ENCODE measurements around the gene RNF8.

- TF ChIP-seq POLR2A (IDR thresholded peaks at IDR 0.05), result peak in 1 of 2 donors; percentile 67
- TF ChIP-seq, protein P1, sequence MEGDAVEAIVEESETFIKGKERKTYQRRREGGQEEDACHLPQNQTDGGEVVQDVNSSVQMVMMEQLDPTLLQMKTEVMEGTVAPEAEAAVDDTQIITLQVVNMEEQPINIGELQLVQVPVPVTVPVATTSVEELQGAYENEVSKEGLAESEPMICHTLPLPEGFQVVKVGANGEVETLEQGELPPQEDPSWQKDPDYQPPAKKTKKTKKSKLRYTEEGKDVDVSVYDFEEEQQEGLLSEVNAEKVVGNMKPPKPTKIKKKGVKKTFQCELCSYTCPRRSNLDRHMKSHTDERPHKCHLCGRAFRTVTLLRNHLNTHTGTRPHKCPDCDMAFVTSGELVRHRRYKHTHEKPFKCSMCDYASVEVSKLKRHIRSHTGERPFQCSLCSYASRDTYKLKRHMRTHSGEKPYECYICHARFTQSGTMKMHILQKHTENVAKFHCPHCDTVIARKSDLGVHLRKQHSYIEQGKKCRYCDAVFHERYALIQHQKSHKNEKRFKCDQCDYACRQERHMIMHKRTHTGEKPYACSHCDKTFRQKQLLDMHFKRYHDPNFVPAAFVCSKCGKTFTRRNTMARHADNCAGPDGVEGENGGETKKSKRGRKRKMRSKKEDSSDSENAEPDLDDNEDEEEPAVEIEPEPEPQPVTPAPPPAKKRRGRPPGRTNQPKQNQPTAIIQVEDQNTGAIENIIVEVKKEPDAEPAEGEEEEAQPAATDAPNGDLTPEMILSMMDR (IDR thresholded peaks at IDR 0.05), result peak in 1 of 6 experiments; percentile 36
These were observed 79.3 kb downstream of the RNF8 start, which contains the start of gene CMTR1 for GRCh38 chr6:37432916-37433656.
